AG04449 (cell line): ENCODE results near the gene RAB43.
A peak's percentile ranks its signal among the peaks of the same experiment; 100 is the strongest.
"Not testable (repeated sequence)": the region's sequence is repeated elsewhere in the genome, so short reads cannot be mapped to it uniquely, and the experiment has no call there.

Experiments used
- CTCF ChIA-PET: fragments of 350-600 bp; formaldehyde crosslinking; extraction: SDS; loops from one replicate; lab custom pipeline; 2021; ENCODE audit warnings: antibody characterized with exemption; lab: Yijun Ruan, JAX
- POLR2A ChIA-PET: fragments of 400-600, 350-600 bp; formaldehyde crosslinking; extraction: SDS; loops from one replicate; lab custom pipeline; 2020; ENCODE audit warnings: antibody characterized with exemption, inconsistent platforms; lab: Yijun Ruan, JAX
- DNase-seq: peaks from one replicate; pipeline ENCODE4 v3.0.0-alpha.2; 2010; ENCODE audit warnings: low read depth, low spot score
- H3K4me3 ChIP-seq: 2 replicates; pipeline ENCODE4 v1.5.1; 2011; ENCODE audit warnings: low read depth, mild to moderate bottlenecking, control low read depth, low read length
- CTCF ChIP-seq: IDR thresholded peaks from one replicate; pipeline ENCODE4 v1.5.1; 2011; ENCODE audit warnings: mild to moderate bottlenecking, moderate library complexity, low read length, control low read depth, inconsistent platforms; ENCODE audit not compliant: insufficient read depth; ENCODE audit errors: missing control alignments

Gene RAB43

GRCh38 chr3:129121792-129122411 lies at the start of gene RAB43:
Gene RAB43 (minus strand): TSS chr3:129121804. CDS start chr3:129121489, 315 bp downstream.
- DNase-seq = no peak
- POLR2A ChIA-PET = interaction anchor here (0.5 to 1.4 kb wide), 5 partner anchors 36 to 128 kb away, joined by 3 to 4 read pairs (median 3); partner anchors contain the start of genes CNBP and COPG1
- peak within 1 kb of the TSS; percentile 85 for H3K4me3 ChIP-seq
- CTCF ChIA-PET = interaction anchor here (1.2 to 8.1 kb wide), 6 partner anchors 18 to 151 kb away, joined by 3 to 55 read pairs (median 28); no protein-coding TSS in a partner anchor
- no peak for TF ChIP-seq CTCF

DNA sequence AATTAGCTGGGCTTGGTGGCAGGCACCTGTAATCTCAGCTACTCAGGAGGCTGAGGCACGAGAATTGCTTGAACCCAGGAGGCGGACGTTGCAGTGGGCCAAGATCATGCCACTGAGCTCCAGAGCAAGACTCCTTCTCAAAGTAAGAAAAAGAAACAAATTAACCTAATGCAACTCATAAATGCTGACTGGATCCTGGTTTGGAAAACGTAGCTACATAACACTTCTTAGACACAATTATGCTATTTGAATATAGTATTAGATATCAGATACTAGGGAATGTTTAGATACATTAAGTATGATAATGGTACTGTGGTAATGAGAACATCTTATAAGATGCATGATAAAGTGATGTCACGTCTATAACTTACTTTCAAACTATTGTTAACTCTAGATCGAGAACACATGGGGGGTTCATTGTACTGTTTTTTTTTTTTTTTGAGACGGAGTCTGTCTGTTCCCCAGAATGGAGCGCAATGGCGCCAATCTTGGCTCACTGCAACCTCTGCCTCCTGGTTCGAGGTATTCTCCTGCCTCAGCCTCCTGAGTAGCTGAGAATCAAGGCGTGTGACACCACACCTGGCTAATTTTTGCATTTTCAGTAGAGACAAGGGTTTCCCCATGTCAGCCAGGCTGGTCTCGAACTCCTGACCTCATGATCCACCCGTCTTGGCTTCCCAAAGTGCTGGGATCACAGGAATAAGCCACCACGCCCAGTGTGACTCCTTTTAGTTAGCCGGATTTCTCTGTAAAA lies 45.2 kb upstream of the RAB43 start:
- CTCF ChIA-PET = interaction anchor here (0.6 to 7.3 kb wide), 4 partner anchors 10 to 112 kb away, joined by 3 to 65 read pairs (median 3); partner anchors contain the start of gene COPG1
- POLR2A ChIA-PET = interaction anchor here (0.9 kb wide), 1 partner anchor 17 kb away, joined by 3 read pairs; the partner anchor contains the start of gene CNBP

DNA sequence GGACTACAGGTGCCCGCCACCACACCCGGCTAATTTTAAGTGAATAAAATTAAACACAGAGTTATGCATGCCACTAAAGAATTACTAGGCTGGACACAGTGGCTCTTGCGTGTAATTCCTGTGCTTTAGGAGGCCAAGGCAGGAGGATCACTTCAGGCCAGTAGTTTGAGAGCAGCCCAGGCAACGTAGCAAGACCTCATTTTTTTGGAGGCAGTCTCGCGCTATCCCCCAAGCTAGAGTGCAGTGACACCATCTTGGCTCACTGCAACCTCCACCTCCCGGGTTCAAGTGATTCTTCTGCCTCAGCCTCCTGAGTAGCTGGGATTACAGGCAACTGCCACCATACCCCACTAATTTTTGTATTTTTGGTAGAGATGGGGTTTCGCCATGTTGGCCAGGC lies 44.0 kb upstream of the RAB43 start:
- CTCF ChIA-PET = interaction anchor here (7.3 kb wide), 1 partner anchor 80 kb away, joined by 65 read pairs; no protein-coding TSS in a partner anchor
- H3K4me3 ChIP-seq, DNase-seq, POLR2A ChIA-PET: not testable (repeated sequence)

More for the DNA sequence above, 45.2 kb upstream of the RAB43 start:
- H3K4me3 ChIP-seq = no peak overlapping the region
- DNase-seq = no peak
- no peak for TF ChIP-seq CTCF

GRCh38 chr3:129164500-129164899 lies 42.9 kb upstream of the RAB43 start:
- ChIA-PET CTCF (interaction anchor here (1.1 to 3.3 kb wide), 2 partner anchors 78 to 194 kb away, joined by 3 to 21 read pairs; no protein-coding TSS in a partner anchor), POLR2A (no interaction called here)
- TF ChIP-seq CTCF = no peak
- DNase-seq = no peak
- H3K4me3 ChIP-seq = no peak overlapping the region

GRCh38 chr3:129162729-129163579 lies 41.4 kb upstream of the RAB43 start:
- TF ChIP-seq CTCF = no peak
- no peak for DNase-seq
- H3K4me3 ChIP-seq = peak overlapping the region; percentile 80; the same call in 1 of the 2 replicates
- POLR2A ChIA-PET = interaction anchor here (0.5 to 1.7 kb wide), 5 partner anchors 10 to 153 kb away, joined by 3 to 18 read pairs (median 3); partner anchors contain the start of gene COPG1
- CTCF ChIA-PET = interaction anchor here (0.8 to 3.3 kb wide), 16 partner anchors 8 to 192 kb away, joined by 3 to 26 read pairs (median 6); partner anchors contain the start of gene COPG1

- H3K4me3 ChIP-seq = peak overlapping the region; percentile 80
- no peak for TF ChIP-seq CTCF
- ChIA-PET POLR2A (interaction anchor here (0.6 to 1.7 kb wide), 9 partner anchors 8 to 192 kb away, joined by 3 to 18 read pairs (median 5); partner anchors contain the start of genes CNBP and COPG1), CTCF (interaction anchor here (0.6 to 3.3 kb wide), 22 partner anchors 9 to 191 kb away, joined by 3 to 26 read pairs (median 4); partner anchors contain the start of gene COPG1)
- no peak for DNase-seq
Observed at GRCh38 chr3:129161860-129162271, 40.3 kb upstream of the RAB43 start.
